HepG2 (cell line): Measurements from ENCODE around the gene DLX1. TPM values are rescaled to one million over a fixed set of nuclear protein-coding genes. Genes with fewer than 3 reads are reported as not detected.

Experiments used
- ARID3A ChIP-seq: IDR thresholded peaks from 2 replicates; pipeline ENCODE4 v1.6.1; 2012; ENCODE audit warnings: low read depth, low read length, improper control_type of control experiment
- DNMT1 ChIP-seq: sonication (generic); formaldehyde crosslinking; IDR thresholded peaks from 2 replicates; pipeline ENCODE4 v1.5.1; 2020; ENCODE audit warnings: mild to moderate bottlenecking, missing genetic modification reagents
- GTF3A ChIP-seq: sonication (generic); formaldehyde crosslinking; conservative IDR thresholded peaks from 2 replicates; pipeline ENCODE4 v1.4.0; 2020; ENCODE audit warnings: mild to moderate bottlenecking, missing genetic modification reagents
- JARID2 ChIP-seq: sonication (generic); formaldehyde crosslinking; IDR thresholded peaks from 2 replicates; pipeline ENCODE4 v1.8.1; 2023; ENCODE audit warnings: missing genetic modification reagents, inconsistent platforms; ENCODE audit not compliant: insufficient replicate concordance
- JUND ChIP-seq: sonication (generic); formaldehyde crosslinking; IDR thresholded peaks from 2 replicates; pipeline ENCODE4 v1.8.0; 2022; ENCODE audit warnings: mild to moderate bottlenecking, missing genetic modification reagents
- MEIS2 ChIP-seq: sonication (generic); formaldehyde crosslinking; IDR thresholded peaks from 2 replicates; pipeline ENCODE4 v1.9.0; 2021; ENCODE audit warnings: mild to moderate bottlenecking, missing genetic modification reagents
- MXD3 ChIP-seq: IDR thresholded peaks from 2 replicates; pipeline ENCODE4 v1.6.1; 2016; ENCODE audit warnings: mild to moderate bottlenecking, missing biosample characterization, missing genetic modification reagents
- MXI1 ChIP-seq: IDR thresholded peaks from 3 replicates; pipeline ENCODE4 v1.6.1; 2012; ENCODE audit warnings: low read depth, low read length, inconsistent platforms, borderline replicate concordance
- NR2C2 ChIP-seq: sonication (generic); formaldehyde crosslinking; IDR thresholded peaks from 2 replicates; pipeline ENCODE4 v1.4.0; 2020; ENCODE audit warnings: missing genetic modification reagents, mild to moderate bottlenecking, moderate library complexity, borderline replicate concordance
- PPARG ChIP-seq: conservative IDR thresholded peaks from 2 replicates; pipeline ENCODE4 v1.6.1; 2016; ENCODE audit warnings: missing biosample characterization, missing genetic modification reagents
- SP2 ChIP-seq: sonication (generic); formaldehyde crosslinking; IDR thresholded peaks from 2 replicates; pipeline ENCODE4 v1.5.1; 2020; ENCODE audit warnings: mild to moderate bottlenecking, missing genetic modification reagents
- YY1 ChIP-seq: IDR thresholded peaks from 2 replicates; pipeline ENCODE4 v1.6.1; 2011; ENCODE audit warnings: low read length, low read depth, moderate library complexity, mild to moderate bottlenecking; ENCODE audit not compliant: insufficient read depth, insufficient replicate concordance
- ZNF225 ChIP-seq: sonication (generic); formaldehyde crosslinking; IDR thresholded peaks from 2 replicates; pipeline ENCODE4 v1.4.0; 2020; ENCODE audit warnings: mild to moderate bottlenecking, missing genetic modification reagents
- ZNF263 ChIP-seq: sonication (generic); formaldehyde crosslinking; IDR thresholded peaks from 2 replicates; pipeline ENCODE4 v1.4.0; 2020; ENCODE audit warnings: missing genetic modification reagents
- ZNF276 ChIP-seq: sonication (generic); formaldehyde crosslinking; IDR thresholded peaks from 2 replicates; pipeline ENCODE4 v1.4.0; 2020; ENCODE audit warnings: mild to moderate bottlenecking, low read depth, missing genetic modification reagents
- ZNF296 ChIP-seq: sonication (generic); formaldehyde crosslinking; conservative IDR thresholded peaks from 2 replicates; pipeline ENCODE4 v1.5.0; 2020; ENCODE audit warnings: mild to moderate bottlenecking, missing genetic modification reagents
- ZNF562 ChIP-seq: sonication (generic); formaldehyde crosslinking; IDR thresholded peaks from 2 replicates; pipeline ENCODE4 v1.8.0; 2022; ENCODE audit warnings: missing genetic modification reagents, borderline replicate concordance
- ZNF703 ChIP-seq: sonication (generic); formaldehyde crosslinking; IDR thresholded peaks from 2 replicates; pipeline ENCODE4 v1.5.1; 2020; ENCODE audit warnings: missing genetic modification reagents, mild to moderate bottlenecking, moderate library complexity, borderline replicate concordance
- ZNF816 ChIP-seq: sonication (generic); formaldehyde crosslinking; IDR thresholded peaks from 2 replicates; pipeline ENCODE4 v1.8.0; 2022; ENCODE audit warnings: missing genetic modification reagents, mild to moderate bottlenecking, borderline replicate concordance
- ZNF878 ChIP-seq: sonication (generic); formaldehyde crosslinking; IDR thresholded peaks from 2 replicates; pipeline ENCODE4 v1.8.1; 2023; ENCODE audit warnings: mild to moderate bottlenecking, missing genetic modification reagents, moderate library complexity
- ZSCAN9 ChIP-seq: IDR thresholded peaks from 2 replicates; pipeline ENCODE4 v1.6.1; 2016; ENCODE audit warnings: borderline replicate concordance
- polyA plus RNA-seq, 8 experiments: library from polyadenylated mRNA; depleted of rRNA in 3 of 8; stranded (reverse) in 7 of 8; unstranded in 1 of 8; fragments of >200 nt; fragmentation: Illumina TruSeq in 4 of 8; extraction: Trizol in 4 of 8; gene quantifications; 2 replicates each; pipeline versions ENCODE4 v1.2.1 to v1.2.3, GENCODE V29; 2011 to 2016; ENCODE audit warnings: low read depth in 4 of 8, missing spikeins in 1 of 8, mixed read lengths in 1 of 8; ENCODE audit not compliant: insufficient read depth in 1 of 8
- total RNA-seq, 5 experiments: library from RNA; depleted of rRNA; stranded (reverse); fragments of >200 nt; fragmentation: Illumina TruSeq; extraction: Trizol; gene quantifications; 2 replicates each; pipeline ENCODE4 v1.2.3, GENCODE V29; 2016; ENCODE audit warnings: low read depth in 1 of 5
- TF ChIP-seq, protein P1 (sequence below): sonication (generic); formaldehyde crosslinking; conservative IDR thresholded peaks from 2 replicates; pipeline ENCODE4 v1.8.0; 2022; ENCODE audit warnings: missing genetic modification reagents

DLX1 gene
- total and polyA plus RNA-seq, 2 of the 13 experiments (the other 11 are each of a cell fraction or from before 2014, with no cell fraction given): 0.18 to 0.86 TPM

- peak; percentile 90 for TF ChIP-seq ZNF878 (CRISPR knock-in tag)
- no peak for TF ChIP-seq MXD3
- no peak for TF ChIP-seq ZNF263
- peak; percentile 57; the same call in 1 of the 2 replicates for TF ChIP-seq MEIS2
- 0 out of 3 replicates have a peak, but pooled peaks have one; percentile 12 for TF ChIP-seq MXI1
- no peak for TF ChIP-seq GTF3A (CRISPR knock-in tag)
- no peak for TF ChIP-seq ZNF816
- peak; percentile 88; the same call in 1 of the 2 replicates for TF ChIP-seq ZSCAN9 (CRISPR knock-in tag)
- TF ChIP-seq DNMT1 (CRISPR knock-in tag): no peak
- peak; percentile 68 for TF ChIP-seq NR2C2 (CRISPR knock-in tag)
- TF ChIP-seq, protein P1, sequence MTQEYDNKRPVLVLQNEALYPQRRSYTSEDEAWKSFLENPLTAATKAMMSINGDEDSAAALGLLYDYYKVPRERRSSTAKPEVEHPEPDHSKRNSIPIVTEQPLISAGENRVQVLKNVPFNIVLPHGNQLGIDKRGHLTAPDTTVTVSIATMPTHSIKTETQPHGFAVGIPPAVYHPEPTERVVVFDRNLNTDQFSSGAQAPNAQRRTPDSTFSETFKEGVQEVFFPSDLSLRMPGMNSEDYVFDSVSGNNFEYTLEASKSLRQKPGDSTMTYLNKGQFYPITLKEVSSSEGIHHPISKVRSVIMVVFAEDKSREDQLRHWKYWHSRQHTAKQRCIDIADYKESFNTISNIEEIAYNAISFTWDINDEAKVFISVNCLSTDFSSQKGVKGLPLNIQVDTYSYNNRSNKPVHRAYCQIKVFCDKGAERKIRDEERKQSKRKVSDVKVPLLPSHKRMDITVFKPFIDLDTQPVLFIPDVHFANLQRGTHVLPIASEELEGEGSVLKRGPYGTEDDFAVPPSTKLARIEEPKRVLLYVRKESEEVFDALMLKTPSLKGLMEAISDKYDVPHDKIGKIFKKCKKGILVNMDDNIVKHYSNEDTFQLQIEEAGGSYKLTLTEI (CRISPR knock-in tag): no peak
- TF ChIP-seq ZNF703 (CRISPR knock-in tag): no peak
- TF ChIP-seq ARID3A: peak; percentile 98
- no peak for TF ChIP-seq JARID2 (CRISPR knock-in tag)
- TF ChIP-seq ZNF225 (CRISPR knock-in tag): no peak
- no peak for TF ChIP-seq ZNF296 (CRISPR knock-in tag)
- no peak for TF ChIP-seq SP2 (CRISPR knock-in tag)
- TF ChIP-seq ZNF276 (CRISPR knock-in tag): no peak
- TF ChIP-seq YY1: no peak
- peak; percentile 94 for TF ChIP-seq PPARG
- no peak for TF ChIP-seq JUND
- TF ChIP-seq ZNF562 (CRISPR knock-in tag): no peak
These were observed 33.0 kb upstream of the DLX1 start (continued) for GRCh38 chr2:172052000-172052983.
